ENCODE results near the gene KDSR. TPM values are rescaled to one million over a fixed set of nuclear protein-coding genes. Genes with fewer than 3 reads are reported as not detected.

KDSR gene
- total and polyA plus RNA-seq, 2 experiments from 2014 or later, result 26.5 to 50.7 TPM

- H3K79me2 ChIP-seq, result peaks cover 3% of the 10 kb centered on the region
- H3K9me2 ChIP-seq (replicated peaks; ENCODE audit: insufficient read depth), result no peaks in the 10 kb centered on the region
- no peak overlapping the region for H3K27ac ChIP-seq
- DNase-seq (ENCODE audit: low spot score), result no peak
- H4K20me1 ChIP-seq (ENCODE audit: insufficient read depth, poor library complexity, severe bottlenecking), result peaks cover 14% of the 10 kb centered on the region
- no peak overlapping the region for H3K4me3 ChIP-seq
- no peaks in the 10 kb centered on the region for H3K36me3 ChIP-seq (replicated peaks; ENCODE audit: insufficient read depth, low read depth)
- no peaks in the 10 kb centered on the region for H3K9me3 ChIP-seq (ENCODE audit: low read depth)
- peaks cover 11% of the 10 kb centered on the region for H3K4me1 ChIP-seq (ENCODE audit: insufficient read depth)
- peaks cover 14% of the 10 kb centered on the region for H3K27me3 ChIP-seq
- H3K4me2 ChIP-seq, result peak overlapping the region; percentile 91
- no peak overlapping the region for H2AFZ ChIP-seq
- TF ChIP-seq, protein P1, sequence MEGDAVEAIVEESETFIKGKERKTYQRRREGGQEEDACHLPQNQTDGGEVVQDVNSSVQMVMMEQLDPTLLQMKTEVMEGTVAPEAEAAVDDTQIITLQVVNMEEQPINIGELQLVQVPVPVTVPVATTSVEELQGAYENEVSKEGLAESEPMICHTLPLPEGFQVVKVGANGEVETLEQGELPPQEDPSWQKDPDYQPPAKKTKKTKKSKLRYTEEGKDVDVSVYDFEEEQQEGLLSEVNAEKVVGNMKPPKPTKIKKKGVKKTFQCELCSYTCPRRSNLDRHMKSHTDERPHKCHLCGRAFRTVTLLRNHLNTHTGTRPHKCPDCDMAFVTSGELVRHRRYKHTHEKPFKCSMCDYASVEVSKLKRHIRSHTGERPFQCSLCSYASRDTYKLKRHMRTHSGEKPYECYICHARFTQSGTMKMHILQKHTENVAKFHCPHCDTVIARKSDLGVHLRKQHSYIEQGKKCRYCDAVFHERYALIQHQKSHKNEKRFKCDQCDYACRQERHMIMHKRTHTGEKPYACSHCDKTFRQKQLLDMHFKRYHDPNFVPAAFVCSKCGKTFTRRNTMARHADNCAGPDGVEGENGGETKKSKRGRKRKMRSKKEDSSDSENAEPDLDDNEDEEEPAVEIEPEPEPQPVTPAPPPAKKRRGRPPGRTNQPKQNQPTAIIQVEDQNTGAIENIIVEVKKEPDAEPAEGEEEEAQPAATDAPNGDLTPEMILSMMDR (IDR thresholded peaks at IDR 0.05; ENCODE audit: poor library complexity), result no peak
- TF ChIP-seq EZH2 (IDR thresholded peaks at IDR 0.05; ENCODE audit: borderline replicate concordance) (no peak), EZH2phosphoT487 (IDR thresholded peaks at IDR 0.05; ENCODE audit: low read depth, severe bottlenecking, unreplicated experiment) (no peak)
Observed at GRCh38 chr18:63315876-63316275, 51.1 kb downstream of the KDSR start.

DNA sequence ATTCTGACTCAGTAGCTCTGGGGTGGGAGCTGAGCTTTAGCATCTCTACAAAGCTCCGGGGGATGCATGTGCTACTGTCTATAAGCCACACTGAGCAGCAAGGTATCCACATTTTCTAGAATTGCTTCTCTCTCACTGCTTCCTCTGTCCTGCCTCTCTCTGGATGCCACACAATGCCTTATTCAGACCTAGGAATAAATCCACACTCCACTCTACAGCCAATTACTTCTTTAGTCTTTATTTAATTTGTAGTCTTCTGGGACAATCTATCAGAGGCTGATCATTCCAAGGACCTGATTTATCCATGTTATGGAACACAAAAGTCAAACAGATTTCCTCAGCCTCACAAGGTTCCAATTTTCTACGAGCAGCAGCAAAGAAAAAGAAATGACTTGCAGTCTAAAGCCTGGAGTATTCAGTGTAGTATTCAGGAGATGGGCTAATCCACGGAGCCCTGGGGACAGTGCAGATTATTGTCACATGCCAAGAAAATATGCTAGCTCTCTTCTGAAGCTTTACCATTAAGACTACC lies 51.8 kb downstream of the KDSR start:
- H3K4me1 ChIP-seq (ENCODE audit: insufficient read depth), result peaks cover 8% of the 10 kb centered on the region
- WGBS (ENCODE audit: low lambda C conversion rate, missing lambda C conversion rate), result 89% methylated on average over 3 of the region's 3 CpGs
- H2AFZ ChIP-seq, result no peak overlapping the region
- peaks cover 3% of the 10 kb centered on the region for H3K79me2 ChIP-seq
- H3K4me2 ChIP-seq, result peak overlapping the region; percentile 91
- H3K27ac ChIP-seq, result no peak overlapping the region
- no peaks in the 10 kb centered on the region for H3K9me2 ChIP-seq (replicated peaks; ENCODE audit: insufficient read depth)
- no peak overlapping the region for H3K4me3 ChIP-seq
- DNase-seq (ENCODE audit: low spot score), result no peak
- no peaks in the 10 kb centered on the region for H3K9me3 ChIP-seq (ENCODE audit: low read depth)
- no peaks in the 10 kb centered on the region for H3K36me3 ChIP-seq (replicated peaks; ENCODE audit: insufficient read depth, low read depth)
- H3K27me3 ChIP-seq, result peaks cover 14% of the 10 kb centered on the region
- H4K20me1 ChIP-seq (ENCODE audit: insufficient read depth, poor library complexity, severe bottlenecking), result peaks cover 14% of the 10 kb centered on the region
- TF ChIP-seq EZH2phosphoT487 (IDR thresholded peaks at IDR 0.05; ENCODE audit: low read depth, severe bottlenecking, unreplicated experiment) (no peak), EZH2 (IDR thresholded peaks at IDR 0.05; ENCODE audit: borderline replicate concordance) (no peak)
- TF ChIP-seq, protein P1 (IDR thresholded peaks at IDR 0.05; ENCODE audit: poor library complexity), result no peak

GRCh38 chr18:63314062-63314790 lies 52.8 kb downstream of the KDSR start:
- Histone ChIP-seq H3K9me3 (ENCODE audit: low read depth) (no peaks in the 10 kb centered on the region), H3K27ac (no peak overlapping the region), H2AFZ (no peak overlapping the region), H3K4me1 (ENCODE audit: insufficient read depth) (peaks cover 8% of the 10 kb centered on the region), H3K9me2 (replicated peaks; ENCODE audit: insufficient read depth) (no peaks in the 10 kb centered on the region), H3K36me3 (replicated peaks; ENCODE audit: insufficient read depth, low read depth) (no peaks in the 10 kb centered on the region), H4K20me1 (ENCODE audit: insufficient read depth, poor library complexity, severe bottlenecking) (peaks cover 14% of the 10 kb centered on the region), H3K79me2 (peaks cover 3% of the 10 kb centered on the region), H3K4me2 (no peak overlapping the region), H3K27me3 (peaks cover 14% of the 10 kb centered on the region), H3K4me3 (no peak overlapping the region)
- DNase-seq (ENCODE audit: low spot score), result no peak
- WGBS (ENCODE audit: low lambda C conversion rate, missing lambda C conversion rate), result 91% methylated on average over 4 of the region's 4 CpGs
- TF ChIP-seq EZH2phosphoT487 (IDR thresholded peaks at IDR 0.05; ENCODE audit: low read depth, severe bottlenecking, unreplicated experiment), result no peak
- TF ChIP-seq, protein P1 (IDR thresholded peaks at IDR 0.05; ENCODE audit: poor library complexity), result no peak
- no peak for TF ChIP-seq EZH2 (IDR thresholded peaks at IDR 0.05; ENCODE audit: borderline replicate concordance)
